Endothelial cell of umbilical vein (primary cell): ENCODE data around the gene CNDP1. TPM values are rescaled to one million over a fixed set of nuclear protein-coding genes. Genes with fewer than 3 reads are reported as not detected.

ENCODE experiments used
- BruUV-seq: library from RNA; stranded (reverse); fragments of 400-500 nt; replicated peaks from 2 replicates; lab custom pipeline; 2021; lab: Mats Ljungman, UMichigan
- CTCF ChIA-PET: fragments of 300-600, 350-600 bp; sonication (Branson Sonifier 250); formaldehyde crosslinking; loops from one replicate; lab custom pipeline; 2021; ENCODE audit warnings: antibody characterized with exemption, inconsistent platforms; lab: Charles Lee
- POLR2A ChIA-PET: fragments of 300-600, 350-600 bp; sonication (Branson Sonifier 250); formaldehyde crosslinking; loops from one replicate; lab custom pipeline; 2021; ENCODE audit warnings: antibody characterized with exemption, inconsistent platforms; lab: Charles Lee
- DNase-seq: peaks from one replicate; pipeline ENCODE4 v3.0.0-alpha.2; 2011; ENCODE audit warnings: low read depth, low spot score
- FAIRE-seq: peaks from 2 replicates; lab custom pipeline; 2011; peaks lifted over from hg19 to GRCh38; lab: Jason Lieb, UNC
- H2AFZ ChIP-seq: 2 replicates; pipeline ENCODE4 v1.6.0; 2012; ENCODE audit warnings: low read depth, low read length, control low read depth, inconsistent platforms
- H3K27ac ChIP-seq: 2 replicates; pipeline ENCODE4 v1.5.1; 2011; ENCODE audit warnings: low read depth, mild to moderate bottlenecking, control low read depth, low read length, moderate library complexity; ENCODE audit not compliant: insufficient read depth
- H3K27me3 ChIP-seq, 2 experiments: 2 replicates each; pipeline versions ENCODE4 v1.6.0 to v1.6.1; 2011; ENCODE audit warnings: low read length in 2 of 2, mixed read lengths in 1 of 2; ENCODE audit not compliant: control insufficient read depth in 2 of 2, insufficient read depth in 2 of 2
- H3K36me3 ChIP-seq, 2 experiments: 2 replicates in 1 of 2; 3 replicates in 1 of 2; pipeline ENCODE4 v1.5.1; 2011; ENCODE audit warnings: low read length in 2 of 2, mild to moderate bottlenecking in 1 of 2, moderate library complexity in 1 of 2; ENCODE audit not compliant: control insufficient read depth in 2 of 2, insufficient read depth in 2 of 2; ENCODE audit errors: extremely low read depth in 1 of 2
- H3K4me1 ChIP-seq: 3 replicates; pipeline ENCODE4 v1.5.1; 2011; ENCODE audit warnings: mild to moderate bottlenecking, low read length; ENCODE audit not compliant: control insufficient read depth, insufficient read depth; ENCODE audit errors: extremely low read depth
- H3K4me2 ChIP-seq: 2 replicates; pipeline ENCODE4 v1.6.1; 2011; ENCODE audit warnings: low read length, control low read depth, mixed read lengths; ENCODE audit not compliant: insufficient read depth
- H3K4me3 ChIP-seq, 3 experiments: fragments of 200-600 bp in 1 of 3; sonication (generic), shearing (Covaris generic) in 1 of 3; replicated peaks in 1 of 3; 2 replicates each; pipeline ENCODE4 v1.5.1; 2011 to 2016; ENCODE audit warnings: control low read depth in 3 of 3, low read length in 3 of 3, mild to moderate bottlenecking in 2 of 3, inconsistent platforms in 1 of 3, low read depth in 1 of 3, moderate library complexity in 1 of 3; ENCODE audit not compliant: insufficient read depth in 1 of 3
- H3K79me2 ChIP-seq: 2 replicates; pipeline ENCODE4 v1.6.0; 2012; ENCODE audit warnings: low read length, inconsistent platforms; ENCODE audit not compliant: control insufficient read depth, insufficient read depth
- H3K9ac ChIP-seq: replicated peaks from 2 replicates; pipeline ENCODE3; 2011; ENCODE audit warnings: low read length, control low read depth; ENCODE audit not compliant: insufficient read depth; ENCODE audit errors: extremely low read depth
- H3K9me1 ChIP-seq: replicated peaks from 3 replicates; pipeline ENCODE4 v1.6.0; 2011; ENCODE audit warnings: mild to moderate bottlenecking, low read length; ENCODE audit not compliant: control insufficient read depth, insufficient read depth; ENCODE audit errors: extremely low read depth
- H3K9me3 ChIP-seq: replicated peaks from 2 replicates; pipeline ENCODE4 v1.5.1; 2012; ENCODE audit warnings: low read length, inconsistent platforms; ENCODE audit not compliant: control insufficient read depth, insufficient read depth
- H4K20me1 ChIP-seq: replicated peaks from 2 replicates; pipeline ENCODE3; 2011; ENCODE audit warnings: mild to moderate bottlenecking, low read length; ENCODE audit not compliant: control insufficient read depth, insufficient read depth; ENCODE audit errors: extremely low read depth
- CTCF ChIP-seq, 2 donors: IDR thresholded peaks; 1 replicate in 1 of 2; 2 replicates in 1 of 2; pipeline ENCODE4 v1.5.1; 2011; ENCODE audit warnings: low read length in 2 of 2, mild to moderate bottlenecking in 2 of 2, moderate library complexity in 2 of 2, control low read depth in 1 of 2, inconsistent platforms in 1 of 2, low read depth in 1 of 2; ENCODE audit not compliant: insufficient read depth in 1 of 2; ENCODE audit errors: extremely low read depth in 1 of 2
- EZH2 ChIP-seq: IDR thresholded peaks from 2 replicates; pipeline ENCODE4 v1.6.1; 2012; ENCODE audit warnings: borderline replicate concordance, low read depth, mild to moderate bottlenecking, moderate library complexity, low read length, inconsistent platforms; ENCODE audit not compliant: severe bottlenecking
- FOS ChIP-seq: IDR thresholded peaks from 2 replicates; pipeline ENCODE4 v1.6.1; 2011; ENCODE audit warnings: mild to moderate bottlenecking, low read length, moderate library complexity, borderline replicate concordance; ENCODE audit not compliant: insufficient read depth
- GATA2 ChIP-seq: IDR thresholded peaks from 2 replicates; pipeline ENCODE4 v1.7.0; 2011; ENCODE audit warnings: low read depth, mild to moderate bottlenecking, moderate library complexity, mixed read lengths, low read length; ENCODE audit not compliant: insufficient read length, insufficient read depth
- JUN ChIP-seq: IDR thresholded peaks from 2 replicates; pipeline ENCODE4 v1.6.1; 2011; ENCODE audit warnings: borderline replicate concordance, low read depth; ENCODE audit not compliant: insufficient read length, insufficient read depth
- MAX ChIP-seq: IDR thresholded peaks from 2 replicates; pipeline ENCODE4 v1.6.1; 2011; ENCODE audit not compliant: insufficient read depth, insufficient read length
- MYC ChIP-seq: IDR thresholded peaks from one replicate; pipeline ENCODE4 v1.6.1; 2011; ENCODE audit warnings: mild to moderate bottlenecking, low read depth, low read length
- POLR2A ChIP-seq: IDR thresholded peaks from 2 replicates; pipeline ENCODE4 v1.6.1; 2012; ENCODE audit warnings: low read depth, mild to moderate bottlenecking, control low read depth, low read length
- POLR2AphosphoS5 ChIP-seq: IDR thresholded peaks from 2 replicates; pipeline ENCODE4 v1.6.1; 2012; ENCODE audit warnings: low read depth, mild to moderate bottlenecking, control low read depth, low read length, moderate library complexity; ENCODE audit not compliant: insufficient read depth
- dilution Hi-C: fragments of 300-500 bp; cut with MboI; formaldehyde crosslinking; loops from one replicate; pipeline ENCODE4 v1.15.0; 2019; ENCODE audit warnings: low sequenced_read_pairs; ENCODE audit not compliant: extremely low pct_ligation_motif_present
- intact Hi-C: fragments of 100-400 bp; cut with micrococcal nuclease; formaldehyde crosslinking; loops from one replicate; pipeline ENCODE4 v1.10.0; 2022
- polyA plus RNA-seq, 4 experiments: library from polyadenylated mRNA; depleted of rRNA in 3 of 4; stranded (reverse) in 3 of 4; unstranded in 1 of 4; fragments of >200 nt; gene quantifications; 2 replicates each; pipeline versions ENCODE4 v1.2.1 to v1.2.3, GENCODE V29; 2011 to 2012; ENCODE audit warnings: missing spikeins in 1 of 4
- total RNA-seq: library from RNA; stranded (reverse); gene quantifications from 2 replicates; pipeline ENCODE4 v1.2.3, GENCODE V29; 2021

CNDP1 gene
- total and polyA plus RNA-seq, 2 donors (not counting 3 experiments of a cell fraction or from before 2014, with no cell fraction given), result not detected

- no peak overlapping the region for H2AFZ ChIP-seq
- H3K79me2 ChIP-seq, result peaks cover 4% of the 10 kb centered on the region
- no peaks in the 10 kb centered on the region for H3K27me3 ChIP-seq
- no peak for DNase-seq
- TF ChIP-seq FOS, result no peak
- TF ChIP-seq POLR2AphosphoS5, result no peak
- TF ChIP-seq GATA2, result no peak
- no peak for TF ChIP-seq MYC
- no peak for TF ChIP-seq JUN
- no peak for TF ChIP-seq EZH2
- TF ChIP-seq MAX, result no peak
- no peak for TF ChIP-seq CTCF (IDR thresholded peaks at IDR 0.05; ENCODE audit: extremely low read depth in 1 of 2, insufficient read depth in 1 of 2, low read depth in 1 of 2, low read length in 2 of 2)
- no peak for TF ChIP-seq POLR2A
- BruUV-seq, result no TSS peak
- H3K4me3 ChIP-seq, result no peak overlapping the region
- dilution Hi-C loops (no loop called here), intact Hi-C loops (no loop called here)
- H3K27ac ChIP-seq, result no peak overlapping the region
- no peak overlapping the region for H3K4me2 ChIP-seq
- H3K4me1 ChIP-seq, result peaks cover 14% of the 10 kb centered on the region
- peaks cover 0 to 6% of the 10 kb centered on the region in 2 experiments for H3K36me3 ChIP-seq
- H3K9ac ChIP-seq, result no peak overlapping the region
- FAIRE-seq, result no peak
- POLR2A ChIA-PET, result no interaction called here
- CTCF ChIA-PET, result no interaction called here
- no peaks in the 10 kb centered on the region for H4K20me1 ChIP-seq
- peaks cover 3% of the 10 kb centered on the region for H3K9me1 ChIP-seq
- H3K9me3 ChIP-seq, result no peaks in the 10 kb centered on the region
Measured at GRCh38 chr18:74633652-74634352, 99.5 kb downstream of the CNDP1 start.
